HG02798 (cell line): ENCODE measurements around the gene GLIS2.

Experiments
- ATAC-seq: cut with Tn5 transposase; IDR thresholded peaks from one replicate; pipeline ENCODE4 v1.9.1; 2021; ENCODE audit warnings: mild to moderate bottlenecking; ENCODE audit not compliant: unreplicated experiment, poor library complexity

Gene GLIS2

DNA sequence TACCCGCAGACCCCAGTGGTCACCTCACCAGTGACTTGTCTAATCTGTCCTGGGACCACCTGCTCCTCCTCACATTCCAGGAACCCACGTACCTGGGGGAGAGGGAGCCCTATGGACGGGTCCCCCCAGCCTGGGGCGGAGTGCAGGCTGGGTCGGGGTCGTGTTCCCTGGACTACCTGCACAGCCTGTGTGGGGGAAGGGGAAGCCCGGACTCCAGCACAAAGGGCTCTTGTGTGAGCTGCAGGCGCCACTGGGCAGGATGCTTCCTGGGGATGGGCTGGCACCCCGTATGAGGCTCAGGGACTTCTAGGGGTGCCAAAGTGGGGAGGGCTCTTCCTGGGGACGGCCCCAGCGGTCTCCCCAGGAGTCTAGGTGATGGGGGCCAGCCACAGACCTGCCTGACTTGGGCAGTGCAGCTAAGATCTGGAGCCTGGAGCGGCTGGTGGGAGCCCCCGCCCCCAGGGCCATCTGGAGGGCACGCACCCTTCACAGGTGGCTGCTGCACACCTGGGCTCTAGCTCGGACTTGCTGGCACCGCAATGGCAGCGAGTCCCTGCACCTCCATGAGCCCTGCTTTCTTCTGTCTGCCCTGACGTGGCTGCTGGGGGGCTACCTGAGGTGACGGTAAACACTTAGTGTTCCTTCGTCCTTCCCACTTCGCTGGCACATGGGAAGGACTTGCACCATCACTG is 63.3 kb downstream of the GLIS2 start:
- no peak for ATAC-seq

- no peak for ATAC-seq
These were observed 64.5 kb downstream of the GLIS2 start for GRCh38 chr16:4380119-4381063.

DNA sequence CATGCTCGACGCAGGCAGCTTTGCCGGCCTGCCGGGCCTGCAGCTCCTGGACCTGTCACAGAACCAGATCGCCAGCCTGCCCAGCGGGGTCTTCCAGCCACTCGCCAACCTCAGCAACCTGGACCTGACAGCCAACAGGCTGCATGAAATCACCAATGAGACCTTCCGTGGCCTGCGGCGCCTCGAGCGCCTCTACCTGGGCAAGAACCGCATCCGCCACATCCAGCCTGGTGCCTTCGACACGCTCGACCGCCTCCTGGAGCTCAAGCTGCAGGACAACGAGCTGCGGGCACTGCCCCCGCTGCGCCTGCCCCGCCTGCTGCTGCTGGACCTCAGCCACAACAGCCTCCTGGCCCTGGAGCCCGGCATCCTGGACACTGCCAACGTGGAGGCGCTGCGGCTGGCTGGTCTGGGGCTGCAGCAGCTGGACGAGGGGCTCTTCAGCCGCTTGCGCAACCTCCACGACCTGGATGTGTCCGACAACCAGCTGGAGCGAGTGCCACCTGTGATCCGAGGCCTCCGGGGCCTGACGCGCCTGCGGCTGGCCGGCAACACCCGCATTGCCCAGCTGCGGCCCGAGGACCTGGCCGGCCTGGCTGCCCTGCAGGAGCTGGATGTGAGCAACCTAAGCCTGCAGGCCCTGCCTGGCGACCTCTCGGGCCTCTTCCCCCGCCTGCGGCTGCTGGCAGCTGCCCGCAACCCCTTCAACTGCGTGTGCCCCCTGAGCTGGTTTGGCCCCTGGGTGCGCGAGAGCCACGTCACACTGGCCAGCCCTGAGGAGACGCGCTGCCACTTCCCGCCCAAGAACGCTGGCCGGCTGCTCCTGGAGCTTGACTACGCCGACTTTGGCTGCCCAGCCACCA is 65.4 kb downstream of the GLIS2 start:
- no peak for ATAC-seq

- no peak for ATAC-seq
These were observed 66.3 kb downstream of the GLIS2 start for GRCh38 chr16:4381935-4382794.

DNA sequence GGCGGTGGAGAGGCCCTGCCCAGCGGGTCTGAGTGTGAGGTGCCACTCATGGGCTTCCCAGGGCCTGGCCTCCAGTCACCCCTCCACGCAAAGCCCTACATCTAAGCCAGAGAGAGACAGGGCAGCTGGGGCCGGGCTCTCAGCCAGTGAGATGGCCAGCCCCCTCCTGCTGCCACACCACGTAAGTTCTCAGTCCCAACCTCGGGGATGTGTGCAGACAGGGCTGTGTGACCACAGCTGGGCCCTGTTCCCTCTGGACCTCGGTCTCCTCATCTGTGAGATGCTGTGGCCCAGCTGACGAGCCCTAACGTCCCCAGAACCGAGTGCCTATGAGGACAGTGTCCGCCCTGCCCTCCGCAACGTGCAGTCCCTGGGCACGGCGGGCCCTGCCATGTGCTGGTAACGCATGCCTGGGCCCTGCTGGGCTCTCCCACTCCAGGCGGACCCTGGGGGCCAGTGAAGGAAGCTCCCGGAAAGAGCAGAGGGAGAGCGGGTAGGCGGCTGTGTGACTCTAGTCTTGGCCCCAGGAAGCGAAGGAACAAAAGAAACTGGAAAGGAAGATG is 67.0 kb downstream of the GLIS2 start:
- no peak for ATAC-seq

GRCh38 chr16:4383591-4384444 is 68.0 kb downstream of the GLIS2 start:
- ATAC-seq, result no peak

GRCh38 chr16:4384509-4384942 is 68.7 kb downstream of the GLIS2 start:
- ATAC-seq, result no peak

DNA sequence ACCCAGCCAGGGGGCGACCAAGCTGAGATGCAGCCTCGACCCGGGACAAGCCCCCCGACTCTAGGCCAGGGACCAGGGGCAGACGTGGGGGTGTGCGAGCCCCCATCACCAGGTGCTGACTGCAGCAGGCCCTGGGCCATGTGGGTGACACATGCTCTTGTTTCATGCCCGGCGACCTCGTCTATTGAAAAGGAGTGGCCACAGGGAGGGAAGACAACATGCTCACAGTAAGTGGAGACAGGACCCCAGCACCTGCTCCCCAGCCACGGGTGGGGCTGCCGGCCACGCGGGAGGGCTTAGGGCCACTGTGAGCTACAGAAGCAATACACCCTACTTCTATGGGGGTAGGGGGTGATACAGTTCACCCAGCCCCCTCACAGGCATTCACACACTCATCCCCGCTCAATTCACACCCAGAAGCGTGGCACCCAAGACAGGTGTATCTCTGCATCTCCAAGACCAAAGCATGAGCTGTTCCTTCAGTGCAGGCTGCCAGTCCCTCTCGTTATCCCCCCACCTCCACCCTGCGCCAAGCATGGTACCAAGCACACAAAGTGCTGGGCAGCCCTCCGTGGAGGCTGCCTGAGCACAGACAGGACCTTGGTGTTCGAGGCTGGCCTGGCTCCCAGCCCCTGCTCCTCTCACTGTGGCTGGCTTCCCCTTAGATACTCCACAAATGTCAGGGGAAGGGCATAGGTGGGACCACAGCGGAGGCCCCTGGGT is 69.4 kb downstream of the GLIS2 start:
- no peak for ATAC-seq

- ATAC-seq, result no peak
These were observed 70.1 kb downstream of the GLIS2 start for GRCh38 chr16:4385789-4386450.

- no peak for ATAC-seq
These were observed 70.6 kb downstream of the GLIS2 start for GRCh38 chr16:4386451-4386805.

GRCh38 chr16:4386951-4387565 is 71.2 kb downstream of the GLIS2 start:
- ATAC-seq, result no peak

DNA sequence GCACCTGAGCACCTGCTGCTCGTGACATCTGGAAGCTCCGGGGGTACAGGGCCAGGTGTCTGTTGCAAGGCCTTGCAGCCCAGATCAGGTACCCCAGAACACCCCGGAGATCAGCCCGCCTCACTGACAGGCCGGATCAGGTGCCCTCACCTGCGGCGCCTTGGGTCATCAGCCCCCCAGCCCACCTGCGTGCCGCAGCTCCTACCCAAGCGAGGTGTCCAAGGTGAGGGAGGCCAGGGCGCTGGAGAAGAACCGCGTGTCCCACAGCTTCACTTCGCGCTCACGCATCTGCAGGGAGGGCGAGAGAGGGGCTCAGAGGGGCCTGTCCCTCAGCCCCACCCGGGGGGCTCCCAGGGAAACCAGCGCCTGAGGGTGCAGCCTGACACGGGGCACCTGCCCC is 71.9 kb downstream of the GLIS2 start:
- no peak for ATAC-seq

- no peak for ATAC-seq
These were observed 72.6 kb downstream of the GLIS2 start for GRCh38 chr16:4388271-4389021.
